Stimulated activated CD4-positive, alpha-beta T cell treated with anti-CD3 and anti-CD28 coated beads, TNF-alpha, amount 100 ng/mL, for 4 hours (primary cell): ENCODE measurements around the gene PTCD2.
"Not testable (repeated sequence)": the region's sequence is repeated elsewhere in the genome, so short reads cannot be mapped to it uniquely, and the experiment has no call there.

Source experiments
- DNase-seq, 3 experiments: peaks; one replicate each; pipeline ENCODE4 v3.0.0-alpha.2; 2020; ENCODE audit warnings: low read depth in 3 of 3

The PTCD2 gene

GRCh38 chr5:72298136-72298535 is 22.0 kb upstream of the PTCD2 start:
- not testable (repeated sequence) for DNase-seq

GRCh38 chr5:72298711-72299110 is 21.5 kb upstream of the PTCD2 start:
- no peak for DNase-seq

GRCh38 chr5:72300590-72301339 is 19.4 kb upstream of the PTCD2 start:
- no peak for DNase-seq

GRCh38 chr5:72301557-72301956 is 18.6 kb upstream of the PTCD2 start:
- no peak for DNase-seq

GRCh38 chr5:72302171-72302570 is 18.0 kb upstream of the PTCD2 start:
- DNase-seq: no peak

- no peak for DNase-seq
Measured at GRCh38 chr5:72305194-72306142, 14.7 kb upstream of the PTCD2 start.

- DNase-seq: no peak
Measured at GRCh38 chr5:72307573-72307967, 12.6 kb upstream of the PTCD2 start.

- DNase-seq: peak; percentile 84 to 92 (median 91)
Measured at GRCh38 chr5:72307968-72308852, 12.0 kb upstream of the PTCD2 start.

- no peak for DNase-seq
Measured at GRCh38 chr5:72308853-72309191, 11.4 kb upstream of the PTCD2 start.

GRCh38 chr5:72313141-72313540 is 7.0 kb upstream of the PTCD2 start:
- no peak for DNase-seq

GRCh38 chr5:72314571-72315172 is 5.5 kb upstream of the PTCD2 start:
- DNase-seq: no peak

GRCh38 chr5:72319435-72319975 is 668 bp upstream of the PTCD2 start:
- peak in 1 of 3 experiments; percentile 4 for DNase-seq

GRCh38 chr5:72324189-72324825 is 4.1 kb downstream of the PTCD2 start:
- no peak for DNase-seq

- DNase-seq: no peak
Measured at GRCh38 chr5:72325566-72326305, 5.6 kb downstream of the PTCD2 start.

GRCh38 chr5:72326306-72326649 is 6.1 kb downstream of the PTCD2 start:
- DNase-seq: no peak

- no peak for DNase-seq
Measured at GRCh38 chr5:72328172-72328571, 8.0 kb downstream of the PTCD2 start.

GRCh38 chr5:72330712-72331111 is 10.5 kb downstream of the PTCD2 start:
- DNase-seq: no peak

GRCh38 chr5:72337159-72337558 is 17.0 kb downstream of the PTCD2 start:
- DNase-seq: no peak

GRCh38 chr5:72338689-72339209 is 18.6 kb downstream of the PTCD2 start:
- DNase-seq: no peak

- no peak for DNase-seq
Measured at GRCh38 chr5:72346398-72346797, 26.2 kb downstream of the PTCD2 start.
